Endothelial cell of umbilical vein (primary cell): ENCODE measurements around the gene FCF1. TPM values are rescaled to one million over a fixed set of nuclear protein-coding genes. Genes with fewer than 3 reads are reported as not detected.

ENCODE experiments used
- BruUV-seq: library from RNA; stranded (reverse); fragments of 400-500 nt; replicated peaks from 2 replicates; lab custom pipeline; 2021; lab: Mats Ljungman, UMichigan
- CTCF ChIA-PET: fragments of 300-600, 350-600 bp; sonication (Branson Sonifier 250); formaldehyde crosslinking; loops from one replicate; lab custom pipeline; 2021; ENCODE audit warnings: antibody characterized with exemption, inconsistent platforms; lab: Charles Lee
- POLR2A ChIA-PET: fragments of 300-600, 350-600 bp; sonication (Branson Sonifier 250); formaldehyde crosslinking; loops from one replicate; lab custom pipeline; 2021; ENCODE audit warnings: antibody characterized with exemption, inconsistent platforms; lab: Charles Lee
- DNase-seq: peaks from one replicate; pipeline ENCODE4 v3.0.0-alpha.2; 2011; ENCODE audit warnings: low read depth, low spot score
- FAIRE-seq: peaks from 2 replicates; lab custom pipeline; 2011; peaks lifted over from hg19 to GRCh38; lab: Jason Lieb, UNC
- H2AFZ ChIP-seq: 2 replicates; pipeline ENCODE4 v1.6.0; 2012; ENCODE audit warnings: low read depth, low read length, control low read depth, inconsistent platforms
- H3K27ac ChIP-seq: 2 replicates; pipeline ENCODE4 v1.5.1; 2011; ENCODE audit warnings: low read depth, mild to moderate bottlenecking, control low read depth, low read length, moderate library complexity; ENCODE audit not compliant: insufficient read depth
- H3K27me3 ChIP-seq, 2 experiments: 2 replicates each; pipeline versions ENCODE4 v1.6.0 to v1.6.1; 2011; ENCODE audit warnings: low read length in 2 of 2, mixed read lengths in 1 of 2; ENCODE audit not compliant: control insufficient read depth in 2 of 2, insufficient read depth in 2 of 2
- H3K36me3 ChIP-seq, 2 experiments: 2 replicates in 1 of 2; 3 replicates in 1 of 2; pipeline ENCODE4 v1.5.1; 2011; ENCODE audit warnings: low read length in 2 of 2, mild to moderate bottlenecking in 1 of 2, moderate library complexity in 1 of 2; ENCODE audit not compliant: control insufficient read depth in 2 of 2, insufficient read depth in 2 of 2; ENCODE audit errors: extremely low read depth in 1 of 2
- H3K4me1 ChIP-seq: 3 replicates; pipeline ENCODE4 v1.5.1; 2011; ENCODE audit warnings: mild to moderate bottlenecking, low read length; ENCODE audit not compliant: control insufficient read depth, insufficient read depth; ENCODE audit errors: extremely low read depth
- H3K4me2 ChIP-seq: 2 replicates; pipeline ENCODE4 v1.6.1; 2011; ENCODE audit warnings: low read length, control low read depth, mixed read lengths; ENCODE audit not compliant: insufficient read depth
- H3K4me3 ChIP-seq, 3 experiments: fragments of 200-600 bp in 1 of 3; sonication (generic), shearing (Covaris generic) in 1 of 3; replicated peaks in 1 of 3; 2 replicates each; pipeline ENCODE4 v1.5.1; 2011 to 2016; ENCODE audit warnings: control low read depth in 3 of 3, low read length in 3 of 3, mild to moderate bottlenecking in 2 of 3, inconsistent platforms in 1 of 3, low read depth in 1 of 3, moderate library complexity in 1 of 3; ENCODE audit not compliant: insufficient read depth in 1 of 3
- H3K79me2 ChIP-seq: 2 replicates; pipeline ENCODE4 v1.6.0; 2012; ENCODE audit warnings: low read length, inconsistent platforms; ENCODE audit not compliant: control insufficient read depth, insufficient read depth
- H3K9ac ChIP-seq: replicated peaks from 2 replicates; pipeline ENCODE3; 2011; ENCODE audit warnings: low read length, control low read depth; ENCODE audit not compliant: insufficient read depth; ENCODE audit errors: extremely low read depth
- H3K9me1 ChIP-seq: replicated peaks from 3 replicates; pipeline ENCODE4 v1.6.0; 2011; ENCODE audit warnings: mild to moderate bottlenecking, low read length; ENCODE audit not compliant: control insufficient read depth, insufficient read depth; ENCODE audit errors: extremely low read depth
- H3K9me3 ChIP-seq: replicated peaks from 2 replicates; pipeline ENCODE4 v1.5.1; 2012; ENCODE audit warnings: low read length, inconsistent platforms; ENCODE audit not compliant: control insufficient read depth, insufficient read depth
- H4K20me1 ChIP-seq: replicated peaks from 2 replicates; pipeline ENCODE3; 2011; ENCODE audit warnings: mild to moderate bottlenecking, low read length; ENCODE audit not compliant: control insufficient read depth, insufficient read depth; ENCODE audit errors: extremely low read depth
- CTCF ChIP-seq, 2 donors: IDR thresholded peaks; 1 replicate in 1 of 2; 2 replicates in 1 of 2; pipeline ENCODE4 v1.5.1; 2011; ENCODE audit warnings: low read length in 2 of 2, mild to moderate bottlenecking in 2 of 2, moderate library complexity in 2 of 2, control low read depth in 1 of 2, inconsistent platforms in 1 of 2, low read depth in 1 of 2; ENCODE audit not compliant: insufficient read depth in 1 of 2; ENCODE audit errors: extremely low read depth in 1 of 2
- FOS ChIP-seq: IDR thresholded peaks from 2 replicates; pipeline ENCODE4 v1.6.1; 2011; ENCODE audit warnings: mild to moderate bottlenecking, low read length, moderate library complexity, borderline replicate concordance; ENCODE audit not compliant: insufficient read depth
- GATA2 ChIP-seq: IDR thresholded peaks from 2 replicates; pipeline ENCODE4 v1.7.0; 2011; ENCODE audit warnings: low read depth, mild to moderate bottlenecking, moderate library complexity, mixed read lengths, low read length; ENCODE audit not compliant: insufficient read length, insufficient read depth
- JUN ChIP-seq: IDR thresholded peaks from 2 replicates; pipeline ENCODE4 v1.6.1; 2011; ENCODE audit warnings: borderline replicate concordance, low read depth; ENCODE audit not compliant: insufficient read length, insufficient read depth
- MAX ChIP-seq: IDR thresholded peaks from 2 replicates; pipeline ENCODE4 v1.6.1; 2011; ENCODE audit not compliant: insufficient read depth, insufficient read length
- POLR2A ChIP-seq: IDR thresholded peaks from 2 replicates; pipeline ENCODE4 v1.6.1; 2012; ENCODE audit warnings: low read depth, mild to moderate bottlenecking, control low read depth, low read length
- POLR2AphosphoS5 ChIP-seq: IDR thresholded peaks from 2 replicates; pipeline ENCODE4 v1.6.1; 2012; ENCODE audit warnings: low read depth, mild to moderate bottlenecking, control low read depth, low read length, moderate library complexity; ENCODE audit not compliant: insufficient read depth
- dilution Hi-C: fragments of 300-500 bp; cut with MboI; formaldehyde crosslinking; loops from one replicate; pipeline ENCODE4 v1.15.0; 2019; ENCODE audit warnings: low sequenced_read_pairs; ENCODE audit not compliant: extremely low pct_ligation_motif_present
- intact Hi-C: fragments of 100-400 bp; cut with micrococcal nuclease; formaldehyde crosslinking; loops from one replicate; pipeline ENCODE4 v1.10.0; 2022
- polyA plus RNA-seq, 4 experiments: library from polyadenylated mRNA; depleted of rRNA in 3 of 4; stranded (reverse) in 3 of 4; unstranded in 1 of 4; fragments of >200 nt; gene quantifications; 2 replicates each; pipeline versions ENCODE4 v1.2.1 to v1.2.3, GENCODE V29; 2011 to 2012; ENCODE audit warnings: missing spikeins in 1 of 4
- total RNA-seq: library from RNA; stranded (reverse); gene quantifications from 2 replicates; pipeline ENCODE4 v1.2.3, GENCODE V29; 2021

The FCF1 gene
- total and polyA plus RNA-seq, 2 donors (not counting 3 experiments of a cell fraction or from before 2014, with no cell fraction given) = 26.2 to 58.2 TPM

- Histone ChIP-seq H3K9me1 (no peaks in the 10 kb centered on the region), H3K27me3 (no peaks in the 10 kb centered on the region), H3K27ac (no peak overlapping the region), H3K79me2 (no peaks in the 10 kb centered on the region), H3K4me3 (no peak overlapping the region), H3K36me3 (peaks cover 6 to 18% of the 10 kb centered on the region in 2 experiments), H4K20me1 (no peaks in the 10 kb centered on the region), H3K9me3 (no peaks in the 10 kb centered on the region), H3K4me1 (no peaks in the 10 kb centered on the region), H2AFZ (no peak overlapping the region), H3K4me2 (no peak overlapping the region), H3K9ac (no peak overlapping the region)
- dilution Hi-C loops (no loop called here), intact Hi-C loops (no loop called here)
- no peak for DNase-seq
- FAIRE-seq = no peak
- no TSS peak for BruUV-seq
- ChIA-PET CTCF (interaction anchor here (1.3 to 1.4 kb wide), 2 partner anchors 122 to 126 kb away, joined by 3 read pairs; no protein-coding TSS in a partner anchor), POLR2A (no interaction called here)
- TF ChIP-seq MAX (no peak), CTCF (IDR thresholded peaks at IDR 0.05; ENCODE audit: extremely low read depth in 1 of 2, insufficient read depth in 1 of 2, low read depth in 1 of 2, low read length in 2 of 2) (no peak), GATA2 (no peak), POLR2A (no peak), JUN (no peak), FOS (no peak), POLR2AphosphoS5 (no peak)
These were observed 22.2 kb downstream of the FCF1 start for GRCh38 chr14:74735125-74735524.
